ENCODE measurements around the gene TP53I3. TPM values are rescaled to one million over a fixed set of nuclear protein-coding genes. Genes with fewer than 3 reads are reported as not detected.
"Not testable (repeated sequence)": the region's sequence is repeated elsewhere in the genome, so short reads cannot be mapped to it uniquely, and the experiment has no call there.

Gene TP53I3
- total RNA-seq, 1 donor from 2014 or later: 67.8 TPM

DNA sequence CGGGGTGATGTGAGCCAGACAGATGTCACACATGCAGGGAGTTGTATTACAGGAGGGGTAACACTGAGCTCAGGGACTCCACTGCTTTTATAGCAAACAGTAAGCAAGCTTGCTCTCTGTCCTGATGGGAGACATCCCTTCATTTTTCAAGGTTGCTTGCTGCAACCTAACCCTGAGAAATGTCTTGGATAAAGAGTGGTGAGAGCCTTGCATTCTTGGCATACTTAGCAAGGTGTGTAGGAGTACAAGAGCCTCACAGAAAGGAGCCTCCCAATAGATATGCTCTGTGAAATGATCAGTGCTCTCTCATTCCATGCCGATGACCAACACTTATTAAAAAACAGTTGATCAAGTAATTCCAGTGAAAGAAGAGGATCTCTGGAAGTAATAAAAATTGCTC, 30.4 kb upstream of the TP53I3 start:
- no peaks in the 10 kb centered on the region for H3K27me3 Mint-ChIP-seq
- H3K27ac Mint-ChIP-seq: no peak overlapping the region
- no peak for TF ChIP-seq CTCF (IDR thresholded peaks at IDR 0.05; ENCODE audit: unreplicated experiment)
- peaks cover 4% of the 10 kb centered on the region for H3K36me3 Mint-ChIP-seq (ENCODE audit: insufficient read depth)
- DNase-seq (ENCODE audit: low spot score, unreplicated experiment): no peak
- peaks cover 2% of the 10 kb centered on the region for H3K9me3 Mint-ChIP-seq (ENCODE audit: low read depth)
- peaks cover 4% of the 10 kb centered on the region for H3K4me1 Mint-ChIP-seq (ENCODE audit: low read depth)
- no peak overlapping the region for H3K4me3 Mint-ChIP-seq (ENCODE audit: low read depth)

DNA sequence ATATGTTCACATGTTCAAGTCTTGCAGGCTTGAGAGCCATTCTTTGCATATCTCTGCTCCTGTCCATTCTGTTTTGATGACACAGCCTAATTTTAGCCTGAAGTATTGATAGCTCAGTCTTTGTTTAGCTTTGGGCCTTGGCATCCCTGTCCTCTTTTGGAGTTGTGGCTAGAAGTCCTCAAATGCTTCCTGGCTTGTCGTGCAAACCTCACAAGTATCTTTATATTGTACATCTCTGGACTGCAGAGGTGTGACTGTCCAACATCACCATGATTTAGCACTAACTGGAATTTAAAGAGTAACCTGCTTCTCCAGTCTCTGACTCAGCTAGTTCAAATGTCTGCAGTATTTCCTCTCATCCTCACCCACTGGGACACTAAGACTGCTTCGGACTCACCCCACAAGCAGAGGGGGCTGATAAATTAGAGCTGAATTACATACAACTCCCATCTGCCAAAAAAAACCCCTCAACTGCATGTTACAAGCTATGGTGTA, 26.8 kb upstream of the TP53I3 start:
- TF ChIP-seq CTCF (IDR thresholded peaks at IDR 0.05; ENCODE audit: unreplicated experiment): no peak
- H3K27me3 Mint-ChIP-seq: no peaks in the 10 kb centered on the region
- H3K27ac Mint-ChIP-seq: no peak overlapping the region
- H3K4me3 Mint-ChIP-seq (ENCODE audit: low read depth): no peak overlapping the region
- peaks cover 25% of the 10 kb centered on the region for H3K9me3 Mint-ChIP-seq (ENCODE audit: low read depth)
- H3K36me3 Mint-ChIP-seq (ENCODE audit: insufficient read depth): peaks cover 4% of the 10 kb centered on the region
- DNase-seq (ENCODE audit: low spot score, unreplicated experiment): no peak
- H3K4me1 Mint-ChIP-seq (ENCODE audit: low read depth): peaks cover 3% of the 10 kb centered on the region

- no peak for DNase-seq (ENCODE audit: low spot score, unreplicated experiment)
These were observed 26.1 kb upstream of the TP53I3 start for GRCh38 chr2:24110660-24111303.

GRCh38 chr2:24109431-24109830, 24.8 kb upstream of the TP53I3 start:
- H3K27me3 Mint-ChIP-seq; H3K4me3 Mint-ChIP-seq (ENCODE audit: low read depth); DNase-seq (ENCODE audit: low spot score, unreplicated experiment); H3K4me1 Mint-ChIP-seq (ENCODE audit: low read depth); H3K36me3 Mint-ChIP-seq (ENCODE audit: insufficient read depth); H3K27ac Mint-ChIP-seq: not testable (repeated sequence)
- peaks cover 30% of the 10 kb centered on the region for H3K9me3 Mint-ChIP-seq (ENCODE audit: low read depth)

More at GRCh38 chr2:24110660-24111303, 26.1 kb upstream of the TP53I3 start:
- H3K4me1 Mint-ChIP-seq (ENCODE audit: low read depth): peaks cover 3% of the 10 kb centered on the region
- peaks cover 27% of the 10 kb centered on the region for H3K9me3 Mint-ChIP-seq (ENCODE audit: low read depth)
- no peaks in the 10 kb centered on the region for H3K27me3 Mint-ChIP-seq
- H3K4me3 Mint-ChIP-seq (ENCODE audit: low read depth): no peak overlapping the region
- no peak overlapping the region for H3K27ac Mint-ChIP-seq
- peaks cover 6% of the 10 kb centered on the region for H3K36me3 Mint-ChIP-seq (ENCODE audit: insufficient read depth)
- TF ChIP-seq CTCF (IDR thresholded peaks at IDR 0.05; ENCODE audit: unreplicated experiment): no peak

DNA sequence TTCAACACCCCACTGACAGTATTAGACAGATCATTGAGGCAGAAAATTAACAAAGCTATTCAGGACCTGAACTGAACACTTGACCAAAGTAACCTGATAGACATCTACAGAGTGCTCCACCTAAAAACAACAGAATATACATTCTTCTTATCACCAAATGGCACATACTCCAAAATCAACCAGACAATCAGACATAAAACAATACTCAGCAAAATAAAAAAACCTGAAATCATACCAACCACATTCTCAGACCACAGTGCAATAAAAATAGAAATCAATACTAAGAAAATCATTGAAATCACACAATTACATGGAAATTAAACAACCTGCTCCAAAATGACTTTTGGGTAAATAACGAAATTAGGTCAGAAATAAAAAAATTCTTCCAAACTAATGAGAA, 22.7 kb upstream of the TP53I3 start:
- no peak for DNase-seq (ENCODE audit: low spot score, unreplicated experiment)
- Mint-ChIP-seq H3K27ac (no peak overlapping the region), H3K36me3 (ENCODE audit: insufficient read depth) (peaks cover 6% of the 10 kb centered on the region), H3K4me3 (ENCODE audit: low read depth) (no peak overlapping the region), H3K4me1 (ENCODE audit: low read depth) (peaks cover 3% of the 10 kb centered on the region), H3K9me3 (ENCODE audit: low read depth) (peaks cover 29% of the 10 kb centered on the region), H3K27me3 (no peaks in the 10 kb centered on the region)
- TF ChIP-seq CTCF (IDR thresholded peaks at IDR 0.05; ENCODE audit: unreplicated experiment): no peak

DNA sequence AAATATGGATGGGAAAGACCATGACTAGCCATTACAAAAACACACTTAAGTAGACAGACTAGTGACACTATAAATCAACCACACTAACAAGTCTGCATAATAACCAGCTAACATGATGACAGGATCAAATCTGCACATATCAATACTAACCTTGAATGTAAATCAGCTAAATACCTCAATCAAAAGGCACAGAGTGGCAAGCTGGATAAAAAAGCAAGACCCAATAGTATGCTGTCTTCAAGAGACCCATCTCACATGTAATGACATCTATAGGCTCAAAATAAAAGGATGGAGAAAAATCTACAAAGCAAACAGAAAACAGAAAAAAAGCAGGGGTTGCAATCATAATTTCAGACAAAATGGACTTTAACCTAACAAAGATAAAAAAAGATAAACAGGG, 22.2 kb upstream of the TP53I3 start:
- H3K9me3 Mint-ChIP-seq (ENCODE audit: low read depth): peaks cover 29% of the 10 kb centered on the region
- no peak overlapping the region for H3K4me3 Mint-ChIP-seq (ENCODE audit: low read depth)
- H3K27ac Mint-ChIP-seq: no peak overlapping the region
- H3K36me3 Mint-ChIP-seq (ENCODE audit: insufficient read depth): peaks cover 6% of the 10 kb centered on the region
- TF ChIP-seq CTCF (IDR thresholded peaks at IDR 0.05; ENCODE audit: unreplicated experiment): no peak
- H3K4me1 Mint-ChIP-seq (ENCODE audit: low read depth): peaks cover 3% of the 10 kb centered on the region
- DNase-seq (ENCODE audit: low spot score, unreplicated experiment): no peak
- H3K27me3 Mint-ChIP-seq: no peaks in the 10 kb centered on the region
